Measurements from ENCODE around the gene IL17RA.
"Not testable (repeated sequence)": the region's sequence is repeated elsewhere in the genome, so short reads cannot be mapped to it uniquely, and the experiment has no call there.

The IL17RA gene

GRCh38 chr22:17084554-17085276 lies at the start of gene IL17RA:
Gene IL17RA, plus strand, starts transcription at chr22:17085000. Its CDS starts 92 bp downstream, at chr22:17085092.
- DNase-seq (ENCODE audit: low read depth) = peak; percentile 88
- TF ChIP-seq CTCF (conservative IDR thresholded peaks at IDR 0.05; ENCODE audit: low read depth, low read length) = no peak
- H3K4me3 ChIP-seq (ENCODE audit: low read depth, low read length) = peak within 1 kb of the TSS; percentile 81

GRCh38 chr22:17035246-17035645 lies 49.6 kb upstream of the IL17RA start:
- no peak for TF ChIP-seq CTCF (conservative IDR thresholded peaks at IDR 0.05; ENCODE audit: low read depth, low read length)
- H3K4me3 ChIP-seq (ENCODE audit: low read depth, low read length) = no peak overlapping the region
- no peak for DNase-seq (ENCODE audit: low read depth)

GRCh38 chr22:17035976-17036841 lies 48.6 kb upstream of the IL17RA start:
- peak overlapping the region; percentile 43 for H3K4me3 ChIP-seq (ENCODE audit: low read depth, low read length)
- DNase-seq (ENCODE audit: low read depth) = not testable (repeated sequence)

- peak; percentile 5 for DNase-seq (ENCODE audit: low read depth)
- peak overlapping the region; percentile 54 for H3K4me3 ChIP-seq (ENCODE audit: low read depth, low read length)
Measured at GRCh38 chr22:17036842-17037711, 47.7 kb upstream of the IL17RA start.

- no peak for DNase-seq (ENCODE audit: low read depth)
- no peak overlapping the region for H3K4me3 ChIP-seq (ENCODE audit: low read depth, low read length)
- no peak for TF ChIP-seq CTCF (conservative IDR thresholded peaks at IDR 0.05; ENCODE audit: low read depth, low read length)
Measured at GRCh38 chr22:17043521-17043920, 41.3 kb upstream of the IL17RA start.

- TF ChIP-seq CTCF (conservative IDR thresholded peaks at IDR 0.05; ENCODE audit: low read depth, low read length) = no peak
- no peak for DNase-seq (ENCODE audit: low read depth)
Measured at GRCh38 chr22:17046566-17047348, 38.0 kb upstream of the IL17RA start.

GRCh38 chr22:17047656-17048055 lies 37.1 kb upstream of the IL17RA start:
- TF ChIP-seq CTCF (conservative IDR thresholded peaks at IDR 0.05; ENCODE audit: low read depth, low read length) = no peak
- no peak for DNase-seq (ENCODE audit: low read depth)
- H3K4me3 ChIP-seq (ENCODE audit: low read depth, low read length) = no peak overlapping the region

More at GRCh38 chr22:17046566-17047348, 38.0 kb upstream of the IL17RA start:
- H3K4me3 ChIP-seq (ENCODE audit: low read depth, low read length) = no peak overlapping the region

Measured in choroid plexus epithelial cell (primary cell).